Kidney (tissue), 14 donors: ENCODE data around the gene PDZD2. TPM values are rescaled to one million over a fixed set of nuclear protein-coding genes. Genes with fewer than 3 reads are reported as not detected.

Experiments
- DNase-seq, 5 donors: peaks; one replicate each; pipeline ENCODE4 v3.0.0-alpha.2; 2013 to 2020
- FAIRE-seq: peaks from 2 replicates; lab custom pipeline; 2012; peaks lifted over from hg19 to GRCh38; lab: Jason Lieb, UNC
- H3K27ac ChIP-seq, 2 donors: one replicate each; pipeline ENCODE4 v1.7.0; 2013; ENCODE audit warnings: low read depth in 2 of 2, low read length in 2 of 2, inconsistent platforms in 1 of 2
- H3K27me3 ChIP-seq: one replicate; pipeline ENCODE4 v1.7.1; 2013; ENCODE audit warnings: low read length, inconsistent platforms; ENCODE audit not compliant: control insufficient read depth, insufficient read depth
- H3K36me3 ChIP-seq, 3 donors: one replicate each; pipeline versions ENCODE4 v1.7.0 to v1.7.1; 2013; ENCODE audit warnings: low read length in 3 of 3, control low read depth in 1 of 3, inconsistent platforms in 1 of 3; ENCODE audit not compliant: insufficient read depth in 3 of 3, control insufficient read depth in 2 of 3
- H3K4me1 ChIP-seq, 3 donors: one replicate each; pipeline versions ENCODE4 v1.7.0 to v1.7.1; 2013; ENCODE audit warnings: low read length in 3 of 3, inconsistent platforms in 1 of 3, low read depth in 1 of 3; ENCODE audit not compliant: control insufficient read depth in 2 of 3, insufficient read depth in 2 of 3
- H3K4me3 ChIP-seq, 3 donors: one replicate each; pipeline versions ENCODE4 v1.7.0 to v1.8.1; 2013; ENCODE audit warnings: low read length in 3 of 3, control low read depth in 1 of 3, inconsistent platforms in 1 of 3
- H3K9ac ChIP-seq, 3 donors: one replicate each; pipeline versions ENCODE4 v1.7.0 to v1.7.1; 2013; ENCODE audit warnings: low read length in 3 of 3, control low read depth in 1 of 3, inconsistent platforms in 1 of 3
- H3K9me3 ChIP-seq, 3 donors: one replicate each; pipeline versions ENCODE4 v1.7.0 to v1.7.1; 2013; ENCODE audit warnings: low read length in 3 of 3, control low read depth in 1 of 3, inconsistent platforms in 1 of 3; ENCODE audit not compliant: control insufficient read depth in 2 of 3, insufficient read depth in 1 of 3
- intact Hi-C: fragments of 100-400 bp; cut with DNase I; formaldehyde crosslinking; loops from one replicate; pipeline ENCODE4 v1.11.1; 2022
- polyA plus RNA-seq: library from polyadenylated mRNA; stranded (reverse); fragments of 350-450 nt; fragmentation: Illumina TruSeq; extraction: RNeasy Lipid Tissue Mini Kit (QIAGEN cat#74804); gene quantifications from one replicate; pipeline ENCODE4 v1.2.3, GENCODE V29; 2014; ENCODE audit warnings: low read depth, low replicate concordance; ENCODE audit not compliant: insufficient read depth
- total RNA-seq: library from RNA; stranded (reverse); fragmentation: NEBNext Ultra II Directional; extraction: Animal tissue kit (Norgen Biotek cat#: 25700); gene quantifications from one replicate; pipeline ENCODE4 v1.2.1, GENCODE V29; 2021
- TF ChIP-seq, protein P1 (sequence below): IDR thresholded peaks from 3 replicates; pipeline ENCODE4 v1.5.1; 2012; ENCODE audit warnings: mild to moderate bottlenecking, moderate library complexity, borderline replicate concordance; ENCODE audit not compliant: insufficient read depth; ENCODE audit errors: extremely low read depth
- donor health status: control.
- donor health status: control.
- donor health status: control.
- donor health status: control.
- donor health status: control.
- donor health status: DM: yes; HTN: yes; CAD: no.
- donor health status: Normal renal cell carcinoma (clear cell type).

Gene PDZD2
- total and polyA plus RNA-seq, 2 donors from 2014 or later: 6.2 to 14.8 TPM

DNA sequence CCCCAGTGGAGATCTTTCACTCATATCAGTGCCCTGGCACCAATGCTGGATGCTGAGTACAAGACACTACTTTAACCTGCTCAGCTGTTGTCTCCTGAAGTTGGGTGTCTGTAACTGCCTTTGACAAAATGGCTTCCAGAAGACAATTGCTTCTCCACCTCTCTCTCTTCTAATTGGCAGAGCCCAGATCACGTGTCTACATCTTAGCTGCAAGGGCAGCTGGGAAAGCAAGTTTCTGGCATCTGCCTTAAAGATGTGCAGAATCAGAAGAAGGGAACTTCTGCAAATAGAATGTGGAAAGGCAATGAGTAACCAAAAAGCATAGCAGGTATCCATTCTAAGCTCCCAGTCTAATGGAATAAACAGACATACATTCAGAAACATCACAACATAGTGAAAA is 81.1 kb downstream of the PDZD2 start:
- Histone ChIP-seq H3K4me1 (peaks cover 0 to 11% (median 4%) of the 10 kb centered on the region in 3 donors), H3K9me3 (no peaks in the 10 kb centered on the region), H3K27me3 (no peaks in the 10 kb centered on the region), H3K4me3 (no peak overlapping the region), H3K27ac (no peak overlapping the region), H3K9ac (no peak overlapping the region), H3K36me3 (no peaks in the 10 kb centered on the region)
- no peak for FAIRE-seq
- no peak for DNase-seq
- TF ChIP-seq, protein P1, sequence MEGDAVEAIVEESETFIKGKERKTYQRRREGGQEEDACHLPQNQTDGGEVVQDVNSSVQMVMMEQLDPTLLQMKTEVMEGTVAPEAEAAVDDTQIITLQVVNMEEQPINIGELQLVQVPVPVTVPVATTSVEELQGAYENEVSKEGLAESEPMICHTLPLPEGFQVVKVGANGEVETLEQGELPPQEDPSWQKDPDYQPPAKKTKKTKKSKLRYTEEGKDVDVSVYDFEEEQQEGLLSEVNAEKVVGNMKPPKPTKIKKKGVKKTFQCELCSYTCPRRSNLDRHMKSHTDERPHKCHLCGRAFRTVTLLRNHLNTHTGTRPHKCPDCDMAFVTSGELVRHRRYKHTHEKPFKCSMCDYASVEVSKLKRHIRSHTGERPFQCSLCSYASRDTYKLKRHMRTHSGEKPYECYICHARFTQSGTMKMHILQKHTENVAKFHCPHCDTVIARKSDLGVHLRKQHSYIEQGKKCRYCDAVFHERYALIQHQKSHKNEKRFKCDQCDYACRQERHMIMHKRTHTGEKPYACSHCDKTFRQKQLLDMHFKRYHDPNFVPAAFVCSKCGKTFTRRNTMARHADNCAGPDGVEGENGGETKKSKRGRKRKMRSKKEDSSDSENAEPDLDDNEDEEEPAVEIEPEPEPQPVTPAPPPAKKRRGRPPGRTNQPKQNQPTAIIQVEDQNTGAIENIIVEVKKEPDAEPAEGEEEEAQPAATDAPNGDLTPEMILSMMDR: no peak
- intact Hi-C loops: no loop called here

DNA sequence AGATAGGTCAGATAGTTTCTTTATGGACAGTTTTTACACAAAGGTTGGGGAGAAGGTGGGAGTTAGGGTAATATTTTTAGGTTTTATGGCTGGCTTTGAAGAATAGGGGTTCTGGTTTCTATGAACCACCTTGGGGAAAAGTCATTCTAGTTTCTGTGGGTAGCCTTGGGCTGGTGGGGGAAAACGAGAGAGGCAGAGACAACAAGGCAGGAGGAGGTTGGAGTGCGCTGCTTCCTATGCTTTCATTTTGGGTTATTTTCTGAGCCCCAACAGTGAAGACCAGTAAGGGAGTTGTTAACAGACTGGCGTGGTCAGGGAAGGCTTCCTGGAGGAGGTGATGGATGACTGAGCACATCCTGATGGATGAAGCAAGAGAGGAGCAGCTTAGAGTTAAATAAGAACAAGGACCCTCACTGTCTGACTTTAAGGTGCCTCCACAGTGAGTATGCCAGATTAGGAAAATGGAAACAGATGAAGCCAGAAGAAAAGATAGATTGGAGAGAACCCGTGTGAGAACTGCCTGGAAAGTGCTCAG is 81.9 kb downstream of the PDZD2 start:
- H3K4me1 ChIP-seq: peaks cover 0 to 6% (median 4%) of the 10 kb centered on the region in 3 donors
- H3K27ac ChIP-seq: no peak overlapping the region
- TF ChIP-seq, protein P1: no peak
- no peaks in the 10 kb centered on the region for H3K36me3 ChIP-seq
- FAIRE-seq (no peak), DNase-seq (no peak)
- no peaks in the 10 kb centered on the region for H3K9me3 ChIP-seq
- H3K27me3 ChIP-seq: no peaks in the 10 kb centered on the region
- H3K4me3 ChIP-seq: no peak overlapping the region
- no peak overlapping the region for H3K9ac ChIP-seq
- intact Hi-C loops: no loop called here

DNA sequence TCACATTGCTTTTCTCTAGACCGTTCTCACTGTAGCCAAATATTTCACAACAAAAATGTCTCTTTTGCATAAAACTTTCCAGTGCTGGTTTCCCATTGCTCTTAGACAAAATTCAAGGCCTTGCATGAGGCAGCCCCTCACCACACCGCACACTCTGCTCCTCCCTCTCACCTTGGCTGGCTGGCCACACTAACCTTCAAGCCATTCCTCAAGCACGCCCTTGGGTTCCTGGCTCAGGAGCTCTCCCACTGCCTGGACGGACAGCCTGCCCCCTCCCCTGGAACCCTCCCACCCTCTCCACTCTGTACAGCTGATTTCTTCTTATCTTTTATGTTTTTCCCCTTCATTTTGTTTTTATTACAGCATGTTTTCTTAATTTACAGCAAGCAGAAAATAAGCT is 83.2 kb downstream of the PDZD2 start:
- Histone ChIP-seq H3K4me1 (peaks cover 0 to 5% (median 4%) of the 10 kb centered on the region in 3 donors), H3K9me3 (no peaks in the 10 kb centered on the region), H3K9ac (no peak overlapping the region), H3K36me3 (no peaks in the 10 kb centered on the region), H3K27ac (no peak overlapping the region), H3K4me3 (no peak overlapping the region), H3K27me3 (no peaks in the 10 kb centered on the region)
- FAIRE-seq (no peak), DNase-seq (no peak)
- intact Hi-C loops: no loop called here
- TF ChIP-seq, protein P1: no peak

DNA sequence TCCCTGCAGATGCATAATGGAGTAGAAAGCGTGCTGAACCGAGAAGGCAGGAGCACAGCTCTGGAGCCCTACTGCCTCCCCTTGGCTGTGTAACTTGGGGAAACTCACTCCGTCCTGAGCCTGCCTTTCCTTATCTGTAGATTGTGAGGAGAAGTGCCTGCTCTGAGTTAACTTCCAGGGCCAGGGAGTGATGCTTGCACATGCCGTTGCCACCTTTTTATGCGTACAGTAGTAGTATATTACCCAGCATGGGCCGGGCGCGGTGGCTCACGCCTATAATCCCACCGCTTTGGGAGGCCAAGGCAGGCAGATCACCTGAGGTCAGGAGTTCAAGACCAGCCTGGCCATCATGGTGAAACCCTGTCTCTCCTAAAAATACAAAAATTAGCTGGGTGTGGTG is 87.1 kb downstream of the PDZD2 start:
- Histone ChIP-seq H3K27me3 (no peaks in the 10 kb centered on the region), H3K4me1 (no peaks in the 10 kb centered on the region), H3K4me3 (no peak overlapping the region), H3K27ac (no peak overlapping the region), H3K9me3 (no peaks in the 10 kb centered on the region), H3K36me3 (no peaks in the 10 kb centered on the region), H3K9ac (no peak overlapping the region)
- intact Hi-C loops: no loop called here
- FAIRE-seq: no peak
- DNase-seq: no peak
- TF ChIP-seq, protein P1: no peak
